Measurements from ENCODE around the gene STK38.
"Not testable (repeated sequence)": the region's sequence is repeated elsewhere in the genome, so short reads cannot be mapped to it uniquely, and the experiment has no call there.

The STK38 gene

GRCh38 chr6:36576578-36576977, 29.3 kb upstream of the STK38 start:
- H3K4me1 ChIP-seq (ENCODE audit: control insufficient read depth, low read length): peaks cover 37% of the 10 kb centered on the region
- no peak overlapping the region for H3K4me2 ChIP-seq (ENCODE audit: low read length)
- no peaks in the 10 kb centered on the region for H4K20me1 ChIP-seq (ENCODE audit: control insufficient read depth, insufficient read depth, low read depth, low read length)
- no peaks in the 10 kb centered on the region for H3K79me2 ChIP-seq (ENCODE audit: control insufficient read depth, low read length)
- H3K27ac ChIP-seq (ENCODE audit: low read depth, low read length): no peak overlapping the region
- peaks cover 5% of the 10 kb centered on the region for H3K9me3 ChIP-seq (ENCODE audit: control insufficient read depth, insufficient read depth, low read length)
- H3K27me3 ChIP-seq (ENCODE audit: control insufficient read depth, low read length): no peaks in the 10 kb centered on the region
- no peaks in the 10 kb centered on the region for H3K36me3 ChIP-seq (ENCODE audit: control insufficient read depth, low read length)
- H3F3A ChIP-seq (ENCODE audit: control insufficient read depth, insufficient read depth): no peaks in the 10 kb centered on the region
- TF ChIP-seq CTCF (IDR thresholded peaks at IDR 0.05; ENCODE audit: low read depth, low read length, poor library complexity, severe bottlenecking) (no peak), EZH2phosphoT487 (IDR thresholded peaks at IDR 0.05; ENCODE audit: borderline replicate concordance, low read length) (no peak)
- no peaks in the 10 kb centered on the region for H3K9me2 ChIP-seq (replicated peaks; ENCODE audit: control insufficient read depth, low read length)
- no peak overlapping the region for H3K4me3 ChIP-seq (ENCODE audit: low read length)

- peaks cover 5% of the 10 kb centered on the region for H3K9me3 ChIP-seq (ENCODE audit: control insufficient read depth, insufficient read depth, low read length)
- TF ChIP-seq EZH2phosphoT487 (IDR thresholded peaks at IDR 0.05; ENCODE audit: borderline replicate concordance, low read length) (no peak), CTCF (IDR thresholded peaks at IDR 0.05; ENCODE audit: low read depth, low read length, poor library complexity, severe bottlenecking) (no peak)
- H3K4me3 ChIP-seq (ENCODE audit: low read length): no peak overlapping the region
- no peaks in the 10 kb centered on the region for H3K9me2 ChIP-seq (replicated peaks; ENCODE audit: control insufficient read depth, low read length)
- H3K27ac ChIP-seq (ENCODE audit: low read depth, low read length): no peak overlapping the region
- no peaks in the 10 kb centered on the region for H3F3A ChIP-seq (ENCODE audit: control insufficient read depth, insufficient read depth)
- H3K4me1 ChIP-seq (ENCODE audit: control insufficient read depth, low read length): peaks cover 47% of the 10 kb centered on the region
- H3K79me2 ChIP-seq (ENCODE audit: control insufficient read depth, low read length): no peaks in the 10 kb centered on the region
- no peaks in the 10 kb centered on the region for H4K20me1 ChIP-seq (ENCODE audit: control insufficient read depth, insufficient read depth, low read depth, low read length)
- no peaks in the 10 kb centered on the region for H3K27me3 ChIP-seq (ENCODE audit: control insufficient read depth, low read length)
- H3K4me2 ChIP-seq (ENCODE audit: low read length): no peak overlapping the region
- H3K36me3 ChIP-seq (ENCODE audit: control insufficient read depth, low read length): no peaks in the 10 kb centered on the region
Measured at GRCh38 chr6:36574679-36575078, 27.4 kb upstream of the STK38 start.

GRCh38 chr6:36572353-36573311, 25.4 kb upstream of the STK38 start:
- H3K4me1 ChIP-seq (ENCODE audit: control insufficient read depth, low read length): peaks cover 35% of the 10 kb centered on the region
- H3K27ac ChIP-seq (ENCODE audit: low read depth, low read length); H3K9me3 ChIP-seq (ENCODE audit: control insufficient read depth, insufficient read depth, low read length); H3F3A ChIP-seq (ENCODE audit: control insufficient read depth, insufficient read depth); H3K4me2 ChIP-seq (ENCODE audit: low read length); H4K20me1 ChIP-seq (ENCODE audit: control insufficient read depth, insufficient read depth, low read depth, low read length); H3K79me2 ChIP-seq (ENCODE audit: control insufficient read depth, low read length); H3K36me3 ChIP-seq (ENCODE audit: control insufficient read depth, low read length); H3K9me2 ChIP-seq (replicated peaks; ENCODE audit: control insufficient read depth, low read length); H3K4me3 ChIP-seq (ENCODE audit: low read length); H3K27me3 ChIP-seq (ENCODE audit: control insufficient read depth, low read length): not testable (repeated sequence)
